GM10248 (cell line): Measurements from ENCODE around the gene MAGEB17.

Experiments
- CTCF ChIA-PET: fragments of 300-600 bp; sonication (Branson Sonifier 250); formaldehyde crosslinking; extraction: SDS; loops from one replicate; lab custom pipeline; 2021; ENCODE audit warnings: antibody characterized with exemption; lab: Yijun Ruan, JAX
- POLR2A ChIA-PET: fragments of 350-650 bp; sonication (Branson Sonifier 250); formaldehyde crosslinking; extraction: SDS; loops from one replicate; lab custom pipeline; 2020; ENCODE audit warnings: antibody characterized with exemption; lab: Yijun Ruan, JAX
- DNase-seq: peaks from one replicate; pipeline ENCODE4 v3.0.0; 2012; ENCODE audit errors: extremely low spot score
- TF ChIP-seq, protein P1 (sequence below): IDR thresholded peaks from 2 replicates; pipeline ENCODE4 v1.5.1; 2012; ENCODE audit warnings: mild to moderate bottlenecking, low read depth; ENCODE audit errors: extremely low read depth, missing control alignments, control extremely low read depth

Gene MAGEB17

DNA sequence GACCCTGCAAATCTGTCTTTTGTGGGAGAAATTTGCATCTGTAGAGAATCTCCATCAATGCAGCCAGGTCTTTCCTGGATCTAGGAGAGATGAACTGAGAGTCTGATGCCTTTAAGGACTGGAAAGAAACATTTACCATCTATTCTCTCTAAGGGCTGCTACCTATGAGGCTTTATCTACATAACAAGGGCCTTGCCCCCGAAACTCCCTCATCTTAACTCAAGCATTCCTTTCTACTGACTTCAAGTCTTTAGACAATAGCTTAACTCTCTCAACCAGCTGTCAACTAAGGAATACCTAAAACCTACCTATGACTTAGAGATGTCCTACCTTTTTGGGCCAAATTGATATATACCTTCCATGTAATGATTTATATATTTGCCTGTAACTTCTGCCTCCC, 32.1 kb downstream of the MAGEB17 start:
- no peak for DNase-seq
- TF ChIP-seq, protein P1, sequence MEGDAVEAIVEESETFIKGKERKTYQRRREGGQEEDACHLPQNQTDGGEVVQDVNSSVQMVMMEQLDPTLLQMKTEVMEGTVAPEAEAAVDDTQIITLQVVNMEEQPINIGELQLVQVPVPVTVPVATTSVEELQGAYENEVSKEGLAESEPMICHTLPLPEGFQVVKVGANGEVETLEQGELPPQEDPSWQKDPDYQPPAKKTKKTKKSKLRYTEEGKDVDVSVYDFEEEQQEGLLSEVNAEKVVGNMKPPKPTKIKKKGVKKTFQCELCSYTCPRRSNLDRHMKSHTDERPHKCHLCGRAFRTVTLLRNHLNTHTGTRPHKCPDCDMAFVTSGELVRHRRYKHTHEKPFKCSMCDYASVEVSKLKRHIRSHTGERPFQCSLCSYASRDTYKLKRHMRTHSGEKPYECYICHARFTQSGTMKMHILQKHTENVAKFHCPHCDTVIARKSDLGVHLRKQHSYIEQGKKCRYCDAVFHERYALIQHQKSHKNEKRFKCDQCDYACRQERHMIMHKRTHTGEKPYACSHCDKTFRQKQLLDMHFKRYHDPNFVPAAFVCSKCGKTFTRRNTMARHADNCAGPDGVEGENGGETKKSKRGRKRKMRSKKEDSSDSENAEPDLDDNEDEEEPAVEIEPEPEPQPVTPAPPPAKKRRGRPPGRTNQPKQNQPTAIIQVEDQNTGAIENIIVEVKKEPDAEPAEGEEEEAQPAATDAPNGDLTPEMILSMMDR: no peak
- POLR2A ChIA-PET: no interaction called here
- CTCF ChIA-PET: no interaction called here

DNA sequence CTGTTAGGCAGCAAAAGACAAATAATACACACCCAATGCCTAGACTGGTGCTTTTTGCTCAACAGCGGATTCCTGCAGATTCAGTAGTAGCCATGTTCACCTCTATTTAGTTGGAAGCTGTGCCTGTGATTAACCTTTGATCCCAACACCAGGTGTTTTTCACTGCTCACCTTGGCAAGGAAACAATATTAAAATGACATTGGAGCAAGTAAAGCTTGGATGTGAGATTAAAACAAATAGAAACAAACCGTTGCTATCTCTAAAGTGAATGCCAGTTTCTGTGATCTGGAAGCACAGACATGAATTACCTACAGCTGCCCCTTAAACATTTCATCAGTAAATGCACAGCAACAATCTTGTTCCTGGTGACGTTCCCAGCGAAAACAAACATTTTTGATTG, 35.7 kb downstream of the MAGEB17 start:
- TF ChIP-seq, protein P1: no peak
- no peak for DNase-seq
- ChIA-PET POLR2A (no interaction called here), CTCF (no interaction called here)

DNA sequence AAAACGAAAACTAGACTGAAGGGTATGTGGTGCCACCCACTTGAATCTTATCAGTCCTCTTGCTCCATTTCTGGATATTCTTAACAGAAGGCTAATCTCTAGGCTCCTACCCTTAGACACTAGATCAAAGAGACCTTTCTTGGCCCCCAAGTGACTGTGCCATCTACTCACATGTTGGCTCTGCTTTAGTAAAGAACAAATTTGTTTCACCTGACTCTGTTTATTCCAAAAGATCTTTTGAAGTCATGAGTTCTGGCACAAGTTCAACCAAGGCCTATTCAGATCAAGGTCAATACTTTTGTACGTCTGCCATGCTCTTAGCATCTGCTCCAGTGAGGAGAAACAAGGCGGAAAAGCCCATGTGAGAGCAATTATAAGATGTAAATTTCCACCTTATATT, 37.3 kb downstream of the MAGEB17 start:
- TF ChIP-seq, protein P1: no peak
- CTCF ChIA-PET: no interaction called here
- DNase-seq: no peak
- POLR2A ChIA-PET: no interaction called here

DNA sequence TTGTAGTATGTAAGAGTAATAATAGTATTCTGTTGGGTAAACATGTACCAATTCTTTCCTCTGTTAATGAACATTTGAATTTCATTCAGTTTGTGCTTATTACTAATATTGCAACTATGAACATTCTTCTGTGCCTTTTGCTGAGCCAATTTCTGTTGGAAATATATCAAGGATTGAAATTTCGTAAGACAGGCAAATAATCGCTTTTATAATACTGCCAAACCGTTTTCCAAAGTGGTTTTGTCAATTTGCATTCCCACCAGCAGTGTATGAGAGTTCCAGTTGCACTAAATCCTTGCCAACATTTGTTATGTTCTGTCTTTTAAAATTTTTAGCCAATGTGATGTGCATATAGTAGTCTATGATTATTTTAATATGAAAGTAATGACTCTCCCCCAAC, 38.6 kb downstream of the MAGEB17 start:
- ChIA-PET POLR2A (no interaction called here), CTCF (no interaction called here)
- DNase-seq: no peak

DNA sequence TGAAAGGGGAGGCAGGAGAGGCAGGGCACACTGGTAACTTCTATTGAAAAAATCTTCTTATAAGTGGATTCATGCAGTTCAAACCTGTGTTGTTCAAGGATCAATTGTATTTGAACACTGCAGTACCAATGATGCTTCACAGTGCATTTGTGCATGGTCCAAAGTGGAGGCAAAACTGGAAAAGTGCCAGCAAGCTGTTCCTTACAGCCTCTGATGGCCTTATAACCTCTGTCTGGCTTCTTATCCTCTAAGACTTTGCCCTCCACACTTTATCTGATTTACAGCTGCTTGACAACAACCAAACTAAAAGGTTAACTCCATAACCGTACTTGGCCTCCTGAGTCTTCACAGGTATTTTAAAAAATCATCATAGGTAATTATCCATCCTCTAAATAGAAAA, 40.4 kb downstream of the MAGEB17 start:
- no peak for DNase-seq
- TF ChIP-seq, protein P1: no peak
- ChIA-PET CTCF (no interaction called here), POLR2A (no interaction called here)

More for the DNA sequence above, 38.6 kb downstream of the MAGEB17 start:
- TF ChIP-seq, protein P1: no peak

DNA sequence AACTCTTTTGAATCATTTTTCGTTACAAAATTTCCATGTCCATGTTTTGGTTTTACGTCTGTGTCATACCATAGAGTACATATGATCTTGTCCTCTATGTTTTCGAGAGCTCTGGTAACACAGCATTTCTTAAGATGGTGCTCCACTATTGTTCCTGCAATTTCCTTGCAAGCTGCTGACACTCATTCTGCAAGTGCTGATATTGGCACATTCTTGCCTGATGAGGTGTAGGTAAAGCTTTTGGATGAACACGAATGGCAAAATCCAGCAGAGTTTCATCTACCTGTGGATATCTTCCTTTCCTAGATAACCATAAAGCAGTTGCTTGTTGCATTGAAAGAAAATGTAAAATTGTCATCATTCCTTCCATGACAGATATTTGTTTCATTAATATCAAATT, 41.3 kb downstream of the MAGEB17 start:
- ChIA-PET CTCF (no interaction called here), POLR2A (no interaction called here)
- TF ChIP-seq, protein P1: no peak
- DNase-seq: no peak

DNA sequence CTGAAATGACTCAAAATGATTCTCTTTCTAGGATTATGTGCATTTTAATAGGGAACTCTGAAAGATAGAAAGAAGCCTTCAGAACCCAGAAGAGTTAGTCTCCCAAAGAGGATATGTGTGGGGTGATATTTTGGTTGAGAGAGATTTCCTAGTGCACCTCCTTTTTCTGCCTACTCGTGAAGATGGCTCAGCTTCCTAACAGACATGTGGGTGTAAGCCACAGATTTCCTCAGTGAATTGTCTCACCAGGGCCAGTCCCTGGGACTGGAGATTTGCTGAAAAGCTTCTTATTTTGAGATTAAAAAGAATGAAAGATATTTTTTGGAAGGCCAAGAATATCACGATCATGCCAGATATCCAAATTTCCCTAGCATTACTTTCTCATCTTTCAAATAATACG, 42.8 kb downstream of the MAGEB17 start:
- DNase-seq: no peak
- ChIA-PET POLR2A (no interaction called here), CTCF (interaction anchor here (1.0 kb wide), 1 partner anchor 88 kb away, joined by 5 read pairs; no protein-coding TSS in a partner anchor)
- TF ChIP-seq, protein P1: no peak
